Kidney (tissue), 14 donors: ENCODE results near the gene IQSEC1. TPM values are rescaled to one million over a fixed set of nuclear protein-coding genes. Genes with fewer than 3 reads are reported as not detected.

Source experiments
- DNase-seq, 5 donors: peaks; one replicate each; pipeline ENCODE4 v3.0.0-alpha.2; 2013 to 2020
- FAIRE-seq: peaks from 2 replicates; lab custom pipeline; 2012; peaks lifted over from hg19 to GRCh38; lab: Jason Lieb, UNC
- H3K27ac ChIP-seq, 2 donors: one replicate each; pipeline ENCODE4 v1.7.0; 2013; ENCODE audit warnings: low read depth in 2 of 2, low read length in 2 of 2, inconsistent platforms in 1 of 2
- H3K27me3 ChIP-seq: one replicate; pipeline ENCODE4 v1.7.1; 2013; ENCODE audit warnings: low read length, inconsistent platforms; ENCODE audit not compliant: control insufficient read depth, insufficient read depth
- H3K36me3 ChIP-seq, 3 donors: one replicate each; pipeline versions ENCODE4 v1.7.0 to v1.7.1; 2013; ENCODE audit warnings: low read length in 3 of 3, control low read depth in 1 of 3, inconsistent platforms in 1 of 3; ENCODE audit not compliant: insufficient read depth in 3 of 3, control insufficient read depth in 2 of 3
- H3K4me1 ChIP-seq, 3 donors: one replicate each; pipeline versions ENCODE4 v1.7.0 to v1.7.1; 2013; ENCODE audit warnings: low read length in 3 of 3, inconsistent platforms in 1 of 3, low read depth in 1 of 3; ENCODE audit not compliant: control insufficient read depth in 2 of 3, insufficient read depth in 2 of 3
- H3K4me3 ChIP-seq, 3 donors: one replicate each; pipeline versions ENCODE4 v1.7.0 to v1.8.1; 2013; ENCODE audit warnings: low read length in 3 of 3, control low read depth in 1 of 3, inconsistent platforms in 1 of 3
- H3K9ac ChIP-seq, 3 donors: one replicate each; pipeline versions ENCODE4 v1.7.0 to v1.7.1; 2013; ENCODE audit warnings: low read length in 3 of 3, control low read depth in 1 of 3, inconsistent platforms in 1 of 3
- H3K9me3 ChIP-seq, 3 donors: one replicate each; pipeline versions ENCODE4 v1.7.0 to v1.7.1; 2013; ENCODE audit warnings: low read length in 3 of 3, control low read depth in 1 of 3, inconsistent platforms in 1 of 3; ENCODE audit not compliant: control insufficient read depth in 2 of 3, insufficient read depth in 1 of 3
- intact Hi-C: fragments of 100-400 bp; cut with DNase I; formaldehyde crosslinking; loops from one replicate; pipeline ENCODE4 v1.11.1; 2022
- polyA plus RNA-seq: library from polyadenylated mRNA; stranded (reverse); fragments of 350-450 nt; fragmentation: Illumina TruSeq; extraction: RNeasy Lipid Tissue Mini Kit (QIAGEN cat#74804); gene quantifications from one replicate; pipeline ENCODE4 v1.2.3, GENCODE V29; 2014; ENCODE audit warnings: low read depth, low replicate concordance; ENCODE audit not compliant: insufficient read depth
- total RNA-seq: library from RNA; stranded (reverse); fragmentation: NEBNext Ultra II Directional; extraction: Animal tissue kit (Norgen Biotek cat#: 25700); gene quantifications from one replicate; pipeline ENCODE4 v1.2.1, GENCODE V29; 2021
- TF ChIP-seq, protein P1 (sequence below): IDR thresholded peaks from 3 replicates; pipeline ENCODE4 v1.5.1; 2012; ENCODE audit warnings: mild to moderate bottlenecking, moderate library complexity, borderline replicate concordance; ENCODE audit not compliant: insufficient read depth; ENCODE audit errors: extremely low read depth
- donor health status: control.
- donor health status: control.
- donor health status: control.
- donor health status: control.
- donor health status: control.
- donor health status: DM: yes; HTN: yes; CAD: no.
- donor health status: Normal renal cell carcinoma (clear cell type).

IQSEC1 gene
- total and polyA plus RNA-seq, 2 donors from 2014 or later = 15.1 to 45.7 TPM

DNA sequence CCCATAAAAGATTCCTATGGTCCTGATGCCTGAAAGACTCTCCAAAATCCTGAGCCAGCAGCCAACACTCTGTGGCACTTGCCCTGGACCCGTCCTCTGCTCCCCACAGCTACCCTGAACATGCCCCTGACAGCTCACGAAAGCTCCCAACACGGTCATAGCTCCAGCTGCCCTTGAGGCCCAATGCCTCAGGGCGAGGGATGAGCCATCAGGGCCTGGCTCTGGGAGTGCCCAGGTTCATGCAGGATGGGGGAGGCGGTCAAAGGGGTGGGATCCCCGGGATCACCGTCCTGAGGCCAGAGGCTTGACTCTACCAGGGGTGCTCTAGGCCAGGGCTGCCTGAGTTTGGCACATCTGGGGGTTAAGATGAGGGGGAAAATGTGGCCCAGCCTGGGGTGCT, 159.1 kb downstream of the IQSEC1 start:
- no peak for FAIRE-seq
- H3K4me1 ChIP-seq = no peaks in the 10 kb centered on the region
- H3K36me3 ChIP-seq = peaks cover 0 to 56% (median 24%) of the 10 kb centered on the region in 3 donors
- TF ChIP-seq, protein P1, sequence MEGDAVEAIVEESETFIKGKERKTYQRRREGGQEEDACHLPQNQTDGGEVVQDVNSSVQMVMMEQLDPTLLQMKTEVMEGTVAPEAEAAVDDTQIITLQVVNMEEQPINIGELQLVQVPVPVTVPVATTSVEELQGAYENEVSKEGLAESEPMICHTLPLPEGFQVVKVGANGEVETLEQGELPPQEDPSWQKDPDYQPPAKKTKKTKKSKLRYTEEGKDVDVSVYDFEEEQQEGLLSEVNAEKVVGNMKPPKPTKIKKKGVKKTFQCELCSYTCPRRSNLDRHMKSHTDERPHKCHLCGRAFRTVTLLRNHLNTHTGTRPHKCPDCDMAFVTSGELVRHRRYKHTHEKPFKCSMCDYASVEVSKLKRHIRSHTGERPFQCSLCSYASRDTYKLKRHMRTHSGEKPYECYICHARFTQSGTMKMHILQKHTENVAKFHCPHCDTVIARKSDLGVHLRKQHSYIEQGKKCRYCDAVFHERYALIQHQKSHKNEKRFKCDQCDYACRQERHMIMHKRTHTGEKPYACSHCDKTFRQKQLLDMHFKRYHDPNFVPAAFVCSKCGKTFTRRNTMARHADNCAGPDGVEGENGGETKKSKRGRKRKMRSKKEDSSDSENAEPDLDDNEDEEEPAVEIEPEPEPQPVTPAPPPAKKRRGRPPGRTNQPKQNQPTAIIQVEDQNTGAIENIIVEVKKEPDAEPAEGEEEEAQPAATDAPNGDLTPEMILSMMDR = no peak
- no peak for DNase-seq
- no peaks in the 10 kb centered on the region for H3K27me3 ChIP-seq
- H3K9ac ChIP-seq = no peak overlapping the region
- H3K9me3 ChIP-seq = no peaks in the 10 kb centered on the region
- intact Hi-C loops = no loop called here
- H3K4me3 ChIP-seq = no peak overlapping the region
- H3K27ac ChIP-seq = no peak overlapping the region

DNA sequence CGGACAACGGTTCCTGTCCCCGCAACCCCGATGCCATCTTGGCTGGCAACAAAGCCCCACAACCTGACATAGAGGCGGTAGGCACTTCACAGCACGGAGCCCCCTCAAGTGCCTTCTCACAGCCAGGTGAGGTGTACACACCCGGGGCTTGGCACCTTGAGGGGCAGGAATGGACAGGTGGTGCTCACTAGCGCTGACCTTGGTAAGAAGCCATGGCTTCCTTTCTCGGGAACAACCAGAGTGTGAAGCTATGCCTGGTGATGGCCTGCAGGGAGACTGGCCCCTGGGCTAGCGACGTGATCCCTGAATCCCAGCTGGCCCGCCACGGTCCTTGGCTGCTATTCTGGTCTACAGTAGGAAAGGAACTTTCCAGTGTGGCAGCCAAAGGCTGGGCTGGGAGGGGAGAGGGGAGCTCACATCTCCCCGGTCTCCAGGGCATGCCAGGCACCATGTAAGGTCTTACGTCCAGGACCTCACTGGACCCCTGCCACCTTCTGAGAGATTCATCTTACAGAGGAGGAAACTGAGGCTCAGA, 161.3 kb downstream of the IQSEC1 start:
- no peak overlapping the region for H3K27ac ChIP-seq
- H3K4me3 ChIP-seq = no peak overlapping the region
- H3K36me3 ChIP-seq = peaks cover 0 to 63% (median 34%) of the 10 kb centered on the region in 3 donors
- H3K9ac ChIP-seq = no peak overlapping the region
- intact Hi-C loops = no loop called here
- no peaks in the 10 kb centered on the region for H3K27me3 ChIP-seq
- no peak for FAIRE-seq
- TF ChIP-seq, protein P1 = no peak
- H3K9me3 ChIP-seq = no peaks in the 10 kb centered on the region
- DNase-seq = no peak
- H3K4me1 ChIP-seq = no peaks in the 10 kb centered on the region

DNA sequence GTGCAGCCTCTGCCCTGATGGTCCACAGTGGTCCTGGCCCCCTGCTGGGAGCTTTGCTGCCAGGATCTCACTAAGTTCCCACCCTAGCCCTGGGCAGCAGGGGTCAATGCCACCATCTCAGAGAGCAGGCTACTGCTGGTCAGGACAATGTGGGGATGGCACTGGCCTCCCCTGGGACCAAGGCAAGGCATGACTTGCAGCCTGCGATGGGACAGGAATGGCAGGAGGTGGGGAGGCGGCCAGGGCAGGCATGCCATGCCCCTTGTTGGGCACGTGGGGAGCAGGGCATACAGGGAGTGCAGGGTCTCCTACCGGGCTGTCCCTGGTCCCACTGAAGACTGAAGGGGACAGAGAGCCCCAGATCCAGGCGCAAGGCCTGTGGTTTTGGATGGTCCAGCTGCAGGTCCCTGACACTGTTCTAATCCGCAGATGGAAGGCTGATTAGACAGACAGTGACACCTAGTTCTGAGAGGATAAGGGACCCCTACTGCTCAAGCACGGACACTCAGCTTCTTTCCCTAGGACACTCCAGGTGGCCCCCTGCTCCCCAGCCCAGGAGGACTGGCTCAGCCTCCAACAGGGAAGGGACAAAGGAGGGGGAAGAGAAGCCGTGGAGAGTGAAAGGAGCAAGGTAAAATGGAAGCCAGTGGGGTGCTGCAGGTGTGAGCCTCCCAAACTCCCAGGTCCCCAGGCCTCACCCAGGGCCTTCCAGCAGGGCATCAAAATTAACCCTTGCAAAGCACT, 162.7 kb downstream of the IQSEC1 start:
- TF ChIP-seq, protein P1 = no peak
- intact Hi-C loops = no loop called here
- FAIRE-seq (no peak), DNase-seq (no peak)
- no peaks in the 10 kb centered on the region for H3K9me3 ChIP-seq
- H3K27ac ChIP-seq = no peak overlapping the region
- no peaks in the 10 kb centered on the region for H3K27me3 ChIP-seq
- H3K36me3 ChIP-seq = peaks cover 0 to 64% (median 33%) of the 10 kb centered on the region in 3 donors
- no peaks in the 10 kb centered on the region for H3K4me1 ChIP-seq
- no peak overlapping the region for H3K9ac ChIP-seq
- no peak overlapping the region for H3K4me3 ChIP-seq
